ENCODE data around the gene EIF2D. TPM values are rescaled to one million over a fixed set of nuclear protein-coding genes. Genes with fewer than 3 reads are reported as not detected.
"Not testable (repeated sequence)": the region's sequence is repeated elsewhere in the genome, so short reads cannot be mapped to it uniquely, and the experiment has no call there.

Gene EIF2D
- polyA plus RNA-seq, 2 of the 4 experiments (the other 2 are of a cell fraction): 31.8 to 63.2 TPM

GRCh38 chr1:206581114-206581497 is 31.2 kb downstream of the EIF2D start:
- CTCF ChIA-PET: interaction anchor here (0.6 to 16.8 kb wide), 11 partner anchors 12 to 401 kb away, joined by 3 to 219 read pairs (median 4); no protein-coding TSS in a partner anchor
- H3K4me2 ChIP-seq; DNase-seq (ENCODE audit: low read depth in 1 of 2, low spot score in 1 of 2); ATAC-seq; FAIRE-seq; H3K27ac ChIP-seq; H3K4me1 ChIP-seq; H3K4me3 ChIP-seq; H3K9me3 ChIP-seq; POLR2A ChIA-PET: not testable (repeated sequence)
- 87% methylated on average over 7 of the region's 7 CpGs for WGBS (ENCODE audit: missing lambda C conversion rate)

DNA sequence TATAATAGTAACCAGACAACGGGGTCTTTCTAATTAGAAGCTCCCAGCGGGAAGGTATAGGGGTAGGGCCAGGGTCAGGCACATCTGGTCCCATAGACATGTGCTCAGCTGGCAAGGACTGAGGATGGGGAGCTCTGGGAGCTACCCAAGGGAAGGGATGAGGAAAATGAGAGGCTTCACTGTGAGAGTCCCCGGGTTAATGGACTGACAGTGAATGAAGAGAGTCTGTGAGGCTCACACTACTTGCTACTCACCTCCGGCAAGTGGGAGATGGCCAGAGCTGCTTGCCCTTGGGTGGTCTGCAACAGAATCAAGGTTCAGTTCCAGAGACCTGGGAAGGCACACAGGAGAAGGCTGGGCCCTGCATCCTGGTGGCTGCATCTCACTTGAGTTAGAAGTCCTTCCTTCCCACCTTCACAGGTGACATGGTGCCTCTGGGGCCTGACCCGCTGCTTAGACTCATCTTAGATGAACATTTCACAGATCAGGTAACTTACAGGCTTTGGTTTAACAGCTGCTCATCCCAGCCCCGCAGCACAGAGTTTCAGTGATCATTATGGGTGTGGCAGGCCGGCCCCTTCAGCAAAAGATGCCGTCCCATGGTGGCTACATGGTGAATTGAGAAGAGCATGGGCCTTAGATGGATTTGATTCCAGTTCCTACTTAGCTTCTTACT is 31.7 kb downstream of the EIF2D start:
- no peaks in the 10 kb centered on the region for H3K9me3 ChIP-seq
- no peak overlapping the region for H3K4me2 ChIP-seq
- no peak for TF ChIP-seq RARB (CRISPR knock-in tag; IDR thresholded peaks at IDR 0.05)
- no peak for TF ChIP-seq ZFP36 (IDR thresholded peaks at IDR 0.05; ENCODE audit: borderline replicate concordance, partially characterized antibody)
- no peak for TF ChIP-seq ESRRA (IDR thresholded peaks at IDR 0.05; ENCODE audit: borderline replicate concordance, low read length)
- TF ChIP-seq, protein P1, sequence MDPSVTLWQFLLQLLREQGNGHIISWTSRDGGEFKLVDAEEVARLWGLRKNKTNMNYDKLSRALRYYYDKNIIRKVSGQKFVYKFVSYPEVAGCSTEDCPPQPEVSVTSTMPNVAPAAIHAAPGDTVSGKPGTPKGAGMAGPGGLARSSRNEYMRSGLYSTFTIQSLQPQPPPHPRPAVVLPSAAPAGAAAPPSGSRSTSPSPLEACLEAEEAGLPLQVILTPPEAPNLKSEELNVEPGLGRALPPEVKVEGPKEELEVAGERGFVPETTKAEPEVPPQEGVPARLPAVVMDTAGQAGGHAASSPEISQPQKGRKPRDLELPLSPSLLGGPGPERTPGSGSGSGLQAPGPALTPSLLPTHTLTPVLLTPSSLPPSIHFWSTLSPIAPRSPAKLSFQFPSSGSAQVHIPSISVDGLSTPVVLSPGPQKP (IDR thresholded peaks at IDR 0.05; ENCODE audit: low read depth, low read length): no peak
- no peak for TF ChIP-seq HDAC2 (IDR thresholded peaks at IDR 0.05)
- no peak for TF ChIP-seq ZSCAN20 (CRISPR knock-in tag; IDR thresholded peaks at IDR 0.05)
- no peak for TF ChIP-seq FOSB (CRISPR knock-in tag; IDR thresholded peaks at IDR 0.05)
- TF ChIP-seq, protein P2, sequence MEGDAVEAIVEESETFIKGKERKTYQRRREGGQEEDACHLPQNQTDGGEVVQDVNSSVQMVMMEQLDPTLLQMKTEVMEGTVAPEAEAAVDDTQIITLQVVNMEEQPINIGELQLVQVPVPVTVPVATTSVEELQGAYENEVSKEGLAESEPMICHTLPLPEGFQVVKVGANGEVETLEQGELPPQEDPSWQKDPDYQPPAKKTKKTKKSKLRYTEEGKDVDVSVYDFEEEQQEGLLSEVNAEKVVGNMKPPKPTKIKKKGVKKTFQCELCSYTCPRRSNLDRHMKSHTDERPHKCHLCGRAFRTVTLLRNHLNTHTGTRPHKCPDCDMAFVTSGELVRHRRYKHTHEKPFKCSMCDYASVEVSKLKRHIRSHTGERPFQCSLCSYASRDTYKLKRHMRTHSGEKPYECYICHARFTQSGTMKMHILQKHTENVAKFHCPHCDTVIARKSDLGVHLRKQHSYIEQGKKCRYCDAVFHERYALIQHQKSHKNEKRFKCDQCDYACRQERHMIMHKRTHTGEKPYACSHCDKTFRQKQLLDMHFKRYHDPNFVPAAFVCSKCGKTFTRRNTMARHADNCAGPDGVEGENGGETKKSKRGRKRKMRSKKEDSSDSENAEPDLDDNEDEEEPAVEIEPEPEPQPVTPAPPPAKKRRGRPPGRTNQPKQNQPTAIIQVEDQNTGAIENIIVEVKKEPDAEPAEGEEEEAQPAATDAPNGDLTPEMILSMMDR (IDR thresholded peaks at IDR 0.05): no peak
- TF ChIP-seq HOXB5 (CRISPR knock-in tag; IDR thresholded peaks at IDR 0.05): no peak
- no peak for TF ChIP-seq EP300 (IDR thresholded peaks at IDR 0.05)
- TF ChIP-seq PHF8 (IDR thresholded peaks at IDR 0.05; ENCODE audit: borderline replicate concordance, low read depth): no peak
- TF ChIP-seq POLR2AphosphoS2 (conservative IDR thresholded peaks at IDR 0.05; ENCODE audit: low read length): no peak
- no peak for TF ChIP-seq JUNB (IDR thresholded peaks at IDR 0.05)
- no peak for TF ChIP-seq EHF (CRISPR knock-in tag; IDR thresholded peaks at IDR 0.05)
- no peak for TF ChIP-seq REST (IDR thresholded peaks at IDR 0.05)
- TF ChIP-seq RNF2 (IDR thresholded peaks at IDR 0.05; ENCODE audit: borderline replicate concordance, low read depth): no peak
- ChIA-PET CTCF (interaction anchor here (0.7 to 16.8 kb wide), 12 partner anchors 12 to 402 kb away, joined by 3 to 219 read pairs (median 4); no protein-coding TSS in a partner anchor), POLR2A (no interaction called here)
- ATAC-seq (no peak), FAIRE-seq (no peak), DNase-seq (ENCODE audit: low read depth in 1 of 2, low spot score in 1 of 2) (no peak)
- H3K4me1 ChIP-seq: no peaks in the 10 kb centered on the region
- WGBS (ENCODE audit: missing lambda C conversion rate): 90% methylated on average over 8 of the region's 8 CpGs
- no peak overlapping the region for H3K4me3 ChIP-seq
- H3K27ac ChIP-seq: no peak overlapping the region
